Astrocyte (in vitro differentiated cells and primary cell): Measurements from ENCODE around the gene ZEB1.

Experiments used
- EZH2 ChIP-seq: IDR thresholded peaks from 2 replicates; pipeline ENCODE4 v1.6.1; 2012; ENCODE audit warnings: mild to moderate bottlenecking, low read length, inconsistent platforms; ENCODE audit not compliant: insufficient read depth
- TF ChIP-seq, protein P1 (sequence below): IDR thresholded peaks from 2 replicates; pipeline ENCODE4 v1.5.1; 2011; ENCODE audit warnings: low read depth, mild to moderate bottlenecking, inconsistent platforms, low read length, moderate library complexity; ENCODE audit not compliant: insufficient read depth

DNA sequence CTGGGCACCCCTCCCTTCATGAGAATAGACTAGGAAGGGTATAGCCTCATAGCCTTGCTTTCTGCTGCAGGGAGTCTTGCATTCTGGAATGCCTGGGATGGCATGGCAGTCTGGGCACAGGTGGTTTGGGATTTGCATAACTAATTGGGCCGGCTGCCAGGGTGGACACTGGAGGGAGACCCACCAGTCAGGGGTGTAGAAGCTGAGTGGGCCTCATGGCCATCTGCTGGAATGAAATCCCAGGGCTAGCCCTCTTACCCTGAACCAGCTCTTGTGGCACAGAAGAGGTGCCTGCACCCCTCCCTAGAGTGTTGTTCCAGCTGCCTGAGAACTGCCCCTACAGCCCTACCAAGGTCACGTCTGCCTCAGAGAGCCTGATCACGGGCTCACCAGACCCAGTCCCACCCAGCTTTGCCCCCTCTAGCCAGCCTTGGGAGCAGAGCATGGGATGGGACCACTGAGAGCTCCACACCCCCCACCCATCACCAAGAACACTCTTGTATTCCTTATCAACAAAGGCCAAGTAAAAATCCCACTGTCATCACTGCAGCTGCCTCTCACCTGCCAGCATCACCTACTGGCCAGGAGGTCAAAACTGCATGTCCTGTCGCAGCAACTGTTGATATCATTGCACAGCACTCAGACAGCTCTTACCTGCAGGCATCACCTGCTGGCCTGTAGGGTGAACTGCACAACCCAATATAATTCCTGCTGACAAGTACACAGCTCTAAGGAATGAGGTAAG, 148.9 kb downstream of the ZEB1 start:
- TF ChIP-seq, protein P1, sequence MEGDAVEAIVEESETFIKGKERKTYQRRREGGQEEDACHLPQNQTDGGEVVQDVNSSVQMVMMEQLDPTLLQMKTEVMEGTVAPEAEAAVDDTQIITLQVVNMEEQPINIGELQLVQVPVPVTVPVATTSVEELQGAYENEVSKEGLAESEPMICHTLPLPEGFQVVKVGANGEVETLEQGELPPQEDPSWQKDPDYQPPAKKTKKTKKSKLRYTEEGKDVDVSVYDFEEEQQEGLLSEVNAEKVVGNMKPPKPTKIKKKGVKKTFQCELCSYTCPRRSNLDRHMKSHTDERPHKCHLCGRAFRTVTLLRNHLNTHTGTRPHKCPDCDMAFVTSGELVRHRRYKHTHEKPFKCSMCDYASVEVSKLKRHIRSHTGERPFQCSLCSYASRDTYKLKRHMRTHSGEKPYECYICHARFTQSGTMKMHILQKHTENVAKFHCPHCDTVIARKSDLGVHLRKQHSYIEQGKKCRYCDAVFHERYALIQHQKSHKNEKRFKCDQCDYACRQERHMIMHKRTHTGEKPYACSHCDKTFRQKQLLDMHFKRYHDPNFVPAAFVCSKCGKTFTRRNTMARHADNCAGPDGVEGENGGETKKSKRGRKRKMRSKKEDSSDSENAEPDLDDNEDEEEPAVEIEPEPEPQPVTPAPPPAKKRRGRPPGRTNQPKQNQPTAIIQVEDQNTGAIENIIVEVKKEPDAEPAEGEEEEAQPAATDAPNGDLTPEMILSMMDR: peak; percentile 37
- no peak for TF ChIP-seq EZH2
